ENCODE measurements around the gene CCR6.
"Not testable (repeated sequence)": the region's sequence is repeated elsewhere in the genome, so short reads cannot be mapped to it uniquely, and the experiment has no call there.

Gene CCR6

GRCh38 chr6:167178896-167179655 is 56.2 kb downstream of the CCR6 start:
- DNase-seq: not testable (repeated sequence)

- not testable (repeated sequence) for DNase-seq
These were observed 57.2 kb downstream of the CCR6 start for GRCh38 chr6:167180086-167180485.

GRCh38 chr6:167181351-167181750 is 58.5 kb downstream of the CCR6 start:
- not testable (repeated sequence) for DNase-seq

GRCh38 chr6:167182913-167183314 is 60.0 kb downstream of the CCR6 start:
- DNase-seq: not testable (repeated sequence)

GRCh38 chr6:167185101-167185500 is 62.2 kb downstream of the CCR6 start:
- DNase-seq: not testable (repeated sequence)

- DNase-seq: not testable (repeated sequence)
These were observed 64.4 kb downstream of the CCR6 start for GRCh38 chr6:167187275-167187674.
